GM12865 (cell line): ENCODE data around the gene AK2.

Experiments
- DNase-seq: peaks from one replicate; pipeline ENCODE4 v3.0.0; 2010; ENCODE audit warnings: low read depth
- H3K4me3 ChIP-seq: 2 replicates; pipeline ENCODE4 v1.5.1; 2011; ENCODE audit warnings: mild to moderate bottlenecking, low read depth, low read length, control low read depth
- CTCF ChIP-seq: IDR thresholded peaks from 2 replicates; pipeline ENCODE4 v1.5.1; 2011; ENCODE audit warnings: low read length, control low read depth, low read depth, inconsistent platforms; ENCODE audit not compliant: insufficient read depth; ENCODE audit errors: missing control alignments

Gene AK2

GRCh38 chr1:33013791-33014190 lies 22.9 kb downstream of the AK2 start:
- TF ChIP-seq CTCF = no peak
- no peak overlapping the region for H3K4me3 ChIP-seq
- no peak for DNase-seq

DNA sequence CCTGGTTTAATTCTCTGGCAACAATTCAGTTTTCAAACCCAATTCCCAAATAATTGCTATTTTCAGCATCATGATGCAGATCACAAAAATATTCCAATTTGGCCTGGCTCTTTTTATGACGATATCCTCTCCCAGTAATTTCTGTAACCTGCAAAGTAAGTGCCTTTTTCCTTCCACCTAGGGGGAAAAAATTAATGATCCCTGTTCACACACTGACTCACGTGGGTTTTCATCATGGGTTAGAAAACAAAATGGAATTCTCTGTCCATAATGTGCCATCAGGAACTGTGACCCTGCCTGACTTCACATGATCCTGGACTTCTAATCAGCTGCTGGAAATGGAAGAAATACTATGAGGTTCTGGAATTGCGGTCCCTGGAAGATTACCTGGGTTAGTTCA lies 24.5 kb downstream of the AK2 start:
- no peak overlapping the region for H3K4me3 ChIP-seq
- DNase-seq = no peak
- TF ChIP-seq CTCF = no peak

DNA sequence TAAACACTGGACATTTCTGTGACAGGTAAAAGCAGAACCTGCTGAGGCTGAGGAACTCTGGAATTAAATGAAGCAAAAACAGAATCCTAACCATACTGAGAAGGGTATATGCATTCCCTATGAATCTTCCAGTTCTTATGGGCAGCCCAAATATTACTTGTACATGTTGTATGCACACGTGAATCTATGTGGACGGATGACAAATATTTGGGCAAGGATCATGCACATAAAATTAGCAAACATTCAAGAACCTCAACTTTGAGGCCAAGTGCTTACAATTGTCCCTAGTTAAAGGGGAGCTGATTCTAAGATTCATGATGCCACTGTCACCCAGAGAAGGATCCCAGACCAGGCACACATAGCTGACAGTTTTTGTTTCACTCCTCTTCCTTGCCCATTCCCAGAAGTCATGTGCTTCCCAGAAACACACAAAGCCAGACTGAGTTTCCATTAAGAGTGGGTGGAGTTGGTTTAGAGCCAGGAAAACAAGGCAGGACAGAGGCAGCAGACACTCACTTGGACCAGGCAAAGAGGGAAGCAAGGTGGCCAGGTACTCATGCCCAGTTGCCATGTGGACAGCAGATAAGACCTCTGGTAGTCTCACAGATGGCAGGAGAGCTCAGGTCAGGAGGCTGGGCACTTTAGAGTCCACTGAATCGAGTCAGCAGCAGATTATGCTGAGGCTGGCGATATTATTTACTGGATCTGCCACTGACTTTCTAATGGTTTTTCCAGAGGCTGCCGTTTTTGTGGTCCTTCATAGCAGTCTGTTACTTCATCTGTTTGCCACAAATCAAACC lies 25.6 kb downstream of the AK2 start:
- DNase-seq = no peak
- no peak for TF ChIP-seq CTCF
- no peak overlapping the region for H3K4me3 ChIP-seq

GRCh38 chr1:33009561-33009960 lies 27.1 kb downstream of the AK2 start:
- no peak for TF ChIP-seq CTCF
- no peak for DNase-seq
- no peak overlapping the region for H3K4me3 ChIP-seq

DNA sequence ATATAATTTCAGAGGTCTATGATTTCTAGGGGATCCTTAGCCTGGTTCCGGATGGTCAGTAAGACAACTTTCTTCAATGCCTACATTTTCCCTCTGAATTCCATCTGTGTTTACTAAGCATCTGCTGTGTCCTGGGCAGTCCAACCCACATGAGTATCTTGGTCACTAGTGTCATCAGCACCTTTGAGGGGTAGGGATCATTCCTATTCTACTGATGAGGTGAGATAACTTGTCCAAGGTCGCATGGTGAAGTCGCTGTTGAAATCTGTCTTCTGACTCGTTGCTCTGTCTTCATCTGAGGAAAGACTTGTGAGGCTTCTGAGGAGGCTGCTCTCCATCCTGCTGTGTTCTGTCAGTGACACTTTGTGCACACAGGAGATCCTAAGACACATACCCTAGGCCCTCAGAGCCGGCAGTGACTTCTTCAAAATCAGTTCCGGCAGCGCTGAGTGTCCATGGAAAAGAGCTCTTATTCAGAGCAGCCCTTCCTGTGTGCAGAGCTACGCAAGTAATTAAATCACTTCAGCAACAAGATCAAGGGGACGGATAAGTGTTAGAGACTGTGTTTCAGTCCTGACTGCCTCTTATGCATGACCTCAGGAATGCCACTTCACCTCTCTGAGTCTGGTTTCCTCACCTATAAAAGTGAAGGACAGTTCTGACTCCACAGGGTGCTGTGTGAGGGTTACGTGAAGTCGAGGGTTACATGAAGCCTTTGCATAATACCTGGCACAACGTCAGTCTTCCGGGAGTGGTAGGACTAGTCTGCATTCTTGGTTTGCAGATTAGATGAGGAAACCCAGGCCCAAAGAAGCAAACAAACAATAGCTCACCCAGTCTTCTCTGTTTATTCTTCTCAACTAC lies 28.4 kb downstream of the AK2 start:
- DNase-seq = no peak
- no peak for TF ChIP-seq CTCF
- no peak overlapping the region for H3K4me3 ChIP-seq

- peak; percentile 41 for DNase-seq
- TF ChIP-seq CTCF = peak; percentile 25
- no peak overlapping the region for H3K4me3 ChIP-seq
These were observed 29.3 kb downstream of the AK2 start for GRCh38 chr1:33007190-33008050.
